HuH-7 (cell line): Measurements from ENCODE around the gene TLX2.
"Not testable (repeated sequence)": the region's sequence is repeated elsewhere in the genome, so short reads cannot be mapped to it uniquely, and the experiment has no call there.

ENCODE experiments used
- DNase-seq: peaks from one replicate; pipeline ENCODE4 v3.0.0; 2011; ENCODE audit warnings: low spot score

Gene TLX2

DNA sequence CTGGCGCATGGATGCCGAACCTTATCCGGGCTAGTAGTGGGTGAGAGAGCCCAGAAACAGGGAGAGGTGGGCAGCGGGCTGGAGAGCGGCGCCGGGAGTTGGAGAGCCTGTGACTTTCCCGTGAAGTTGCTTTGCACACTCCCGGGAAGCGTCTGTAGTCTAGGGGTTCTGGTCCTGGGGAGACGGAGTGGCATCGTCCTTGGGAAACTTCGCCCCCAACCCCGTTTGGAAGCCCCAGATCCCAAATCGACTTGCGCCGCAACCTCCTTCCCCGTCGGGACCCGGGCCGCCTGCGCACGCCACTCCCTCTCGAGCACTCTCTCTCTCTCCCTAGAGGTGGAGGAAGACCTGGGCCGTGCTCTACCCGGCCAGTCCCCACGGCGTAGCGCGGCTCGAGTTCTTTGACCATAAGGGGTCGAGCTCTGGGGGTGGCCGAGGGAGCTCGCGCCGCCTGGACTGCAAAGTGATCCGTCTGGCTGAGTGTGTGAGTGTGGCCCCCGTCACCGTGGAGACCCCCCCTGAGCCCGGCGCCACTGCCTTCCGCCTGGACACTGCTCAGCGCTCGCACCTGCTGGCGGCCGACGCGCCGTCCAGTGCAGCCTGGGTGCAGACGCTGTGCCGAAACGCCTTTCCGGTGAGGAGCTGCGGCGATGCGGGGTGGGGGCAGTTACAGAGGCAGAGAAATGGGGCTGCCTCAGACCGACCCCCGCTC lies 40.7 kb downstream of the TLX2 start:
- DNase-seq, result peak; percentile 71

GRCh38 chr2:74555610-74556103 lies 41.4 kb downstream of the TLX2 start:
- no peak for DNase-seq

GRCh38 chr2:74556159-74556558 lies 41.9 kb downstream of the TLX2 start:
- no peak for DNase-seq

GRCh38 chr2:74556831-74557370 lies 42.7 kb downstream of the TLX2 start:
- DNase-seq, result no peak

GRCh38 chr2:74558284-74559230 lies 44.3 kb downstream of the TLX2 start:
- no peak for DNase-seq

GRCh38 chr2:74559912-74560311 lies 45.7 kb downstream of the TLX2 start:
- no peak for DNase-seq

DNA sequence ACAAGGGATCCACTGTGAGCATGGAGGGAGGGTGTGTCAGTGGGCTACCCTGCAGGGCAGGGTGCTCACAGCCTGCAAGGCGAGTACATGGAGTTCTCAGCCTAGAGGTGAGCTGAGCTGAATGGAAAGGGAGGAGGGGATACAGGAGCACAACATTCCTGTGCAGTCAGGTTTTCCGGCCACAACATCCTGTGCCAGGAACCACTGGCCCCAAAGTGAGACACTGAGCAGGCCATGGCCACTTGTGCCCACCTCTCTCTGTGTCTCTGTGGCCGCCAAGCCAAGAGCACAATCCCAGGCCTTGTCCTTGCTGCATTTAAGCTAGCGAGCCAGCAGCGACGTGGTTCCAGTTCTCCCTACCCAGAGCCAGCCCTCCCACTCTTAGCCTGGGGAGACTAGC lies 46.3 kb downstream of the TLX2 start:
- no peak for DNase-seq

DNA sequence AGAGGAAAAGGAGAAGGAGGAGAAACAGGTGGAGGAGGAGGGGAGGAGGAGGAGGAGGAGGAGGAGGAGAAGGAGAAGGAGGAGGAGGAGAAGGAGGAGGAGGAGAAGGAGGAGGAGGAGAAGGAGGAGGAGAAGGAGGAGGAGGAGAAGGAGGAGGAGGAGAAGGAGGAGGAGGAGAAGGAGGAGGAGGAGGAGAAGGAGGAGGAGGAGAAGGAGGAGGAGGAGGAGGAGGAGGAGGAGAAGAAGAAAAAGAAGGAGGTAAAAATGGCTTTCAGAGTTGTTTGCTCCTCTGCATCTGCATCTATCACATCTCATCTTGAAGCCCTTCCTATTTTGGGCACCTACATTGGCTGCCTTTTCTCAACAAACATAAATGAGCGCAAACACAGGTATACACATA lies 46.8 kb downstream of the TLX2 start:
- DNase-seq, result not testable (repeated sequence)

DNA sequence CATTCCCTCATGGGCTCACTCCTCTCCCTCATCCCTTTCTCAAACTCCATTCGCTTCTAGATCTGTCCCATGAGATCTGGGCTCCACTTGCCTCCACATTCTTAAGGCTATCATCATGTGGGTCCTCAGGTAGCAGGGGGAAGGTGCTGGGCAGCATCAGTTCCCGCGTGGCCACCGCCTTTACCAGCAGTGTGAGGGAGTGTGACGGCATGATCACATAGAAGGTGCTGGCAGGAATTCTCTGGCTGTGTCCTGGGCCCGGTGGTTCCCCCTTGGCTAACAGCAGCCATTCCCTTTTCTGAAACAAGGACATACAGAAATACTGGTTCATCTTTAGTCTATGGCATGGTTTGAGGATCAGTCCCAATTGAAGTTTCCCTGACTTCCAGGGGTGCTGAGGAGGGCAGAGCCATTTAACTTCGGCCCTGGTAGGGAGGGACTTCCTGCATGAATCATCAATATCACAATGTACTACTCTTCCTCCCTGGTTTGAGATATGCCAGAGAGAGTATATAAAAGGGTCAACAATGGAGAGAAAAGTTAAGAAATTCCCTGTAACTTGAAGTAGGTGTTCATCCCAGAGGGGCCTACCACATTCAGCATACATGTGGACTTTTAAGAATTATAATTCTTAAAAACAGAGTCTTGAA lies 48.0 kb downstream of the TLX2 start:
- no peak for DNase-seq

DNA sequence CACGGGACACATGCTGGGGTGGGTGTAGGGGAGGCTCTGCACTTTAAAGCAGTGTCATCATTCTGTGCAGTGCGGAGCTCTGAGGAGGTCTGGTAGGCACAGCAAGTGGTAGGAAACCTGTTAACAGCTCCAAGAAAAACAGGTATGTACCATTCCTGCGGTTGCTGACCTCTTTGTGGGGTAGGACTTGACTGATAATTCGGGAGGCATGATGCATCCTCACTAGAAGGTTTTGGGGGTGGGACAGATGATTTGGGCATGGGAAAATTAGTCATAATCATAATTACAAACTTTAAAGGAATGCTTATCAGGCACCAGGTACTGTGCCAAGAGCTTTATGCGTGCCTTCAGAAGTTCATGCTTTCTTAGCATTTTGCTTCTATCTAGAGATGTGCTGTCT lies 50.0 kb downstream of the TLX2 start:
- DNase-seq, result no peak

GRCh38 chr2:74566076-74566753 lies 52.0 kb downstream of the TLX2 start:
- no peak for DNase-seq

GRCh38 chr2:74566754-74567085 lies 52.5 kb downstream of the TLX2 start:
- DNase-seq, result no peak
